Fibroblast of villous mesenchyme (primary cell): ENCODE results near the gene SCG5. TPM values are rescaled to one million over a fixed set of nuclear protein-coding genes. Genes with fewer than 3 reads are reported as not detected.

Experiments used
- DNase-seq: peaks from one replicate; pipeline ENCODE4 v3.0.0-alpha.2; 2010; ENCODE audit warnings: low read depth
- H3K4me3 ChIP-seq: 2 replicates; pipeline ENCODE4 v1.5.1; 2011; ENCODE audit warnings: low read depth, mild to moderate bottlenecking, low read length
- CTCF ChIP-seq: IDR thresholded peaks from 2 replicates; pipeline ENCODE4 v1.5.1; 2012; ENCODE audit warnings: low read depth, mild to moderate bottlenecking, low read length; ENCODE audit not compliant: insufficient read depth
- total RNA-seq: library from RNA; depleted of rRNA; stranded (reverse); fragments of >200 nt; gene quantifications from 2 replicates; pipeline ENCODE4 v1.2.3, GENCODE V29; 2012

SCG5 gene
- total RNA-seq, 1 donor = 17.7 TPM

- DNase-seq = no peak
- H3K4me3 ChIP-seq = no peak overlapping the region
These were observed 30.1 kb downstream of the SCG5 start for GRCh38 chr15:32671339-32672325.

GRCh38 chr15:32674681-32675080 lies 33.2 kb downstream of the SCG5 start:
- DNase-seq = no peak
- TF ChIP-seq CTCF = no peak

More at GRCh38 chr15:32671339-32672325, 30.1 kb downstream of the SCG5 start:
- no peak for TF ChIP-seq CTCF

GRCh38 chr15:32675466-32675865 lies 34.0 kb downstream of the SCG5 start:
- no peak for TF ChIP-seq CTCF
- no peak overlapping the region for H3K4me3 ChIP-seq
- DNase-seq = no peak

More at GRCh38 chr15:32674681-32675080, 33.2 kb downstream of the SCG5 start:
- H3K4me3 ChIP-seq = no peak overlapping the region

GRCh38 chr15:32676169-32676568 lies 34.7 kb downstream of the SCG5 start:
- no peak for DNase-seq
- no peak overlapping the region for H3K4me3 ChIP-seq
- no peak for TF ChIP-seq CTCF

- no peak overlapping the region for H3K4me3 ChIP-seq
- no peak for DNase-seq
- TF ChIP-seq CTCF = no peak
These were observed 35.8 kb downstream of the SCG5 start for GRCh38 chr15:32677238-32677750.

GRCh38 chr15:32679298-32679690 lies 37.8 kb downstream of the SCG5 start:
- DNase-seq = no peak
- no peak overlapping the region for H3K4me3 ChIP-seq
- no peak for TF ChIP-seq CTCF
